ENCODE results near the gene HSD3B2.

The HSD3B2 gene

DNA sequence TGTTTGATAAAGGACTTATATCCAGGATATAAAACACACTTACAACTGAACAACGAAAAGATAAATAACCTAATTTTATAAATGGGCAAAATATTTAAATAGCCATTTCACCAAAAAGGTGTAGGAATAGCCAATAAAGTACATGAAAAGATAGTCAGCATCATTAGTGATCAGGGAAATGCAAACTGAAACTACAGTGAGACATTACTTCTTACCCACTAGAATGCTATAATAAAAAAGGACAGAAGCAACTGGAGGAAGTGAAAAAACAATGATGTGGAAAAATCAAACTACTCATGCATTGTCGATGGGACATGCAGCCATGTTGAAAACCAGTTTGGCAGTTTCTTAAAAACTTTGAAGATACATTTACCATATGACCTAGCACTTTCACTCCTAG, 48.6 kb downstream of the HSD3B2 start:
- no peak for DNase-seq (ENCODE audit: low spot score)

DNA sequence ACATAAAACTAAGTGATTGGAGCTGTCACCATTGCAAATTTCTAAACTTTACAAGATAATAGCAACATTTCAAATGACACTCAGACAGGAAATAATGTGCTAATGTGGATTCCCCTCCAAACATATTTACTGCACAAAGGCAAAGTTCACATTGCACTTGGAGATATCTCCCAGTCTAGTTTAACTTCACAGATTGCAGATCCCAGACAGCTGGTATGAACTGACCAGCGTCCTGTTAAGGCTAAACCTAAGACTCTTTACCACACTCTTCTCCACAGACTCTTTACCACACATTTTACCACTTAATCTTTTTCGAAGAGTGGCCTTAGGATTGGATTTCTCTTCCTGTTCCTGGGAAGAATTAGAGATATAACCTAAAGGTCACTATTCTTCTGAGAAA, 51.5 kb downstream of the HSD3B2 start:
- DNase-seq (ENCODE audit: low spot score) = no peak

GRCh38 chr1:119467219-119467618, 52.3 kb downstream of the HSD3B2 start:
- DNase-seq (ENCODE audit: low spot score) = no peak

GRCh38 chr1:119467857-119468668, 53.1 kb downstream of the HSD3B2 start:
- DNase-seq (ENCODE audit: low spot score) = no peak

GRCh38 chr1:119469741-119470140, 54.8 kb downstream of the HSD3B2 start:
- DNase-seq (ENCODE audit: low spot score) = no peak

- DNase-seq (ENCODE audit: low spot score) = no peak
Measured at GRCh38 chr1:119470377-119470776, 55.4 kb downstream of the HSD3B2 start.

DNA sequence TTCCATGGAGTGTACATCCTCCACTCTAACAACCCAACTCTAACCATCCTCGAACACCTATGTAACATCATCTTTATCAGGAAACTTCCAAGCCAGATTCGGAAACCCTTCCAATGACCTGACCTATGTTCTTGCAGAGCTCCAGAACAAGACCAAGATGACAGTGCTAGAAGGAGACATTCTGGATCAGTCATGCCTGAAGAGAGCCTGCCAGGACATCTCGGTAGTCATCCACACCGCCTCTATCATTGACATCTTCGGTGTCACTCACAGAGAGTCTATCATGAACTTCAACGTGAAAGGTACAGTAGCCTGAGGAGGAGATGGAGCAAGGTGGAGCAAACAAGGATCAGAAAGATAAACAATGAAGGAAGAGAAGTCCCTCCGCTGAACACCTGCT, 56.0 kb downstream of the HSD3B2 start:
- no peak for DNase-seq (ENCODE audit: low spot score)

GRCh38 chr1:119471566-119471965, 56.6 kb downstream of the HSD3B2 start:
- no peak for DNase-seq (ENCODE audit: low spot score)

- no peak for DNase-seq (ENCODE audit: low spot score)
Measured at GRCh38 chr1:119472080-119472818, 57.3 kb downstream of the HSD3B2 start.

Data from COLO829 (cell line).